ENCODE data around the gene BRD7. TPM values are rescaled to one million over a fixed set of nuclear protein-coding genes. Genes with fewer than 3 reads are reported as not detected.

Gene BRD7
- total and polyA plus RNA-seq, 2 of the 4 experiments (the other 2 are of a cell fraction): 24.8 to 29.9 TPM

- no peak overlapping the region for H2AK9ac ChIP-seq (replicated peaks; ENCODE audit: low read depth, low read length, poor library complexity)
- TF ChIP-seq CHD1 (IDR thresholded peaks at IDR 0.05; ENCODE audit: low read depth, low read length): no peak
- no peak for TF ChIP-seq BHLHE40 (IDR thresholded peaks at IDR 0.05; ENCODE audit: low read depth, low read length)
- no peak for TF ChIP-seq FOS (IDR thresholded peaks at IDR 0.05; ENCODE audit: low read depth, low read length)
- H2AK5ac ChIP-seq (ENCODE audit: low read depth, low read length): no peak overlapping the region
- no TSS peak for BruUV-seq (replicated peaks)
- WGBS, 2 experiments (ENCODE audit: extremely low coverage in 2 of 2, insufficient read length in 1 of 2): 40% methylated on average over 1 of the region's 7 CpGs; no CpG with 5 or more reads in 1 of the 2 experiments
- H3K9ac ChIP-seq (ENCODE audit: low read depth, low read length): no peak overlapping the region
- DNase-seq: no peak
- ChIA-PET CTCF (no interaction called here), POLR2A (ENCODE audit: unreplicated experiment) (no interaction called here)
- H2BK20ac ChIP-seq (ENCODE audit: low read depth, low read length): no peak overlapping the region
- dilution Hi-C loops (cut with HindIII; ENCODE audit: low sequenced_read_pairs, unreplicated experiment): no loop called here
- no peak overlapping the region for H3K4me2 ChIP-seq (ENCODE audit: low read depth, low read length)
- no peak overlapping the region for H3K18ac ChIP-seq (ENCODE audit: low read depth, low read length)
- H3K79me1 ChIP-seq (ENCODE audit: low read depth in 1 of 2, low read length in 2 of 2): no peaks in the 10 kb centered on the region
- H3K56ac ChIP-seq (ENCODE audit: extremely low read depth, insufficient read depth, low read length): no peak overlapping the region
- no peak overlapping the region for H4K5ac ChIP-seq (ENCODE audit: low read depth, low read length)
- no peak for ATAC-seq (ENCODE audit: low read depth)
- H3K27ac ChIP-seq (ENCODE audit: insufficient read depth, low read length): no peak overlapping the region
- no peaks in the 10 kb centered on the region for H3K36me3 ChIP-seq (ENCODE audit: control insufficient read depth, insufficient read depth, low read length)
- no peaks in the 10 kb centered on the region for H3K4me1 ChIP-seq (ENCODE audit: control insufficient read depth, insufficient read depth, low read length)
- no peak overlapping the region for H2AFZ ChIP-seq (replicated peaks; ENCODE audit: low read length, poor library complexity)
- in situ Hi-C loops (cut with MboI; ENCODE audit: low sequenced_read_pairs): no loop called here
- H2BK120ac ChIP-seq (ENCODE audit: low read depth, low read length): no peak overlapping the region
- H4K20me1 ChIP-seq (ENCODE audit: insufficient read depth, low read length): no peaks in the 10 kb centered on the region
- no peak overlapping the region for H4K8ac ChIP-seq (ENCODE audit: low read depth in 2 of 2, low read length in 2 of 2)
- H3K4ac ChIP-seq (ENCODE audit: low read depth, low read length): no peak overlapping the region
- no peak overlapping the region for H3K4me3 ChIP-seq (ENCODE audit: insufficient read depth, low read depth, low read length)
- H3K27me3 ChIP-seq (ENCODE audit: control insufficient read depth, insufficient read depth, low read length): peaks cover 20% of the 10 kb centered on the region
- intact Hi-C loops (cut with micrococcal nuclease): no loop called here
- H3K9me1 ChIP-seq (ENCODE audit: insufficient read depth, low read length): no peaks in the 10 kb centered on the region
- H4K91ac ChIP-seq (ENCODE audit: insufficient read depth, low read depth, low read length): no peak overlapping the region
- H3K23ac ChIP-seq (ENCODE audit: low read depth, low read length): no peak overlapping the region
- no peaks in the 10 kb centered on the region for H3K9me3 ChIP-seq (ENCODE audit: control insufficient read depth, insufficient read depth, low read length)
- no peak overlapping the region for H2BK15ac ChIP-seq (ENCODE audit: low read depth, low read length)
- no peak overlapping the region for H3K14ac ChIP-seq (replicated peaks; ENCODE audit: low read depth, low read length)
- no peak overlapping the region for H2BK5ac ChIP-seq (ENCODE audit: low read depth, low read length, poor library complexity, severe bottlenecking)
Measured at GRCh38 chr16:50384500-50385135, 15.8 kb upstream of the BRD7 start.

Measured in IMR-90 (cell line).